ENCODE data around the gene AASS. TPM values are rescaled to one million over a fixed set of nuclear protein-coding genes. Genes with fewer than 3 reads are reported as not detected.

The AASS gene
- total RNA-seq, 1 experiment from 2014 or later: 0.91 TPM

DNA sequence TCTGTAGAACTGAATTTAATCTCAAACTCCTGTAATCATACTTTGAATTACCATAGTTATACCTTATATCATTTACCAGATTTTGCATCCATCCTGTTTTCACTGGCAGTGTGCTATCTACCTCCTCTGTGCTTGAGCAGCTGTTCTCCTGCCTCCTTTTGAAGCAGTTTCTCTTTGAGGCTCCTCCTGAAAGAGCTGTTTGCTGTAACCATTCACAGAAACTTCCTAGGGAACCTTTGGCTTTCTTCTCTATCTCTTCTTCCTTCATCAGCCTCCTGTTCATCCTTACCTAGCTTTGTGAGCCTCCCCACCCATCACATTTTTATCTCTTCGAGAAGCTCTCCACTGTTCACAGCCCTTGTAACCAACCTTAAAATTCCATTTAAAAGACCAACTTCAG lies 108.2 kb downstream of the AASS start:
- no peak for DNase-seq
- Histone ChIP-seq H3K4me2 (ENCODE audit: low read length) (no peak overlapping the region), H3F3A (ENCODE audit: low read length, unreplicated experiment) (no peaks in the 10 kb centered on the region), H3K9me2 (replicated peaks; ENCODE audit: low read length) (no peaks in the 10 kb centered on the region), H3K27ac (ENCODE audit: low read length) (no peak overlapping the region), H3K27me3 (ENCODE audit: low read length) (no peaks in the 10 kb centered on the region), H3K9me3 (ENCODE audit: low read length) (no peaks in the 10 kb centered on the region), H3K4me1 (ENCODE audit: insufficient read depth, low read length) (no peaks in the 10 kb centered on the region), H3K36me3 (ENCODE audit: low read depth, low read length) (no peaks in the 10 kb centered on the region), H3K9ac (ENCODE audit: low read length) (no peak overlapping the region), H3K4me3 (ENCODE audit: low read length) (no peak overlapping the region), H2AFZ (ENCODE audit: low read length) (no peak overlapping the region), H3K79me2 (ENCODE audit: low read length) (no peaks in the 10 kb centered on the region), H4K20me1 (ENCODE audit: low read length) (no peaks in the 10 kb centered on the region)
- ChIA-PET CTCF (no interaction called here), POLR2A (ENCODE audit: unreplicated experiment) (no interaction called here)
- intact Hi-C loops (cut with micrococcal nuclease): no loop called here
- no peak for TF ChIP-seq EZH2 (IDR thresholded peaks at IDR 0.05; ENCODE audit: low read length, unreplicated experiment)
- TF ChIP-seq, protein P1, sequence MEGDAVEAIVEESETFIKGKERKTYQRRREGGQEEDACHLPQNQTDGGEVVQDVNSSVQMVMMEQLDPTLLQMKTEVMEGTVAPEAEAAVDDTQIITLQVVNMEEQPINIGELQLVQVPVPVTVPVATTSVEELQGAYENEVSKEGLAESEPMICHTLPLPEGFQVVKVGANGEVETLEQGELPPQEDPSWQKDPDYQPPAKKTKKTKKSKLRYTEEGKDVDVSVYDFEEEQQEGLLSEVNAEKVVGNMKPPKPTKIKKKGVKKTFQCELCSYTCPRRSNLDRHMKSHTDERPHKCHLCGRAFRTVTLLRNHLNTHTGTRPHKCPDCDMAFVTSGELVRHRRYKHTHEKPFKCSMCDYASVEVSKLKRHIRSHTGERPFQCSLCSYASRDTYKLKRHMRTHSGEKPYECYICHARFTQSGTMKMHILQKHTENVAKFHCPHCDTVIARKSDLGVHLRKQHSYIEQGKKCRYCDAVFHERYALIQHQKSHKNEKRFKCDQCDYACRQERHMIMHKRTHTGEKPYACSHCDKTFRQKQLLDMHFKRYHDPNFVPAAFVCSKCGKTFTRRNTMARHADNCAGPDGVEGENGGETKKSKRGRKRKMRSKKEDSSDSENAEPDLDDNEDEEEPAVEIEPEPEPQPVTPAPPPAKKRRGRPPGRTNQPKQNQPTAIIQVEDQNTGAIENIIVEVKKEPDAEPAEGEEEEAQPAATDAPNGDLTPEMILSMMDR (conservative IDR thresholded peaks at IDR 0.05; ENCODE audit: low read depth, low read length): no peak
- TF ChIP-seq EZH2phosphoT487 (IDR thresholded peaks at IDR 0.05; ENCODE audit: borderline replicate concordance, low read length): no peak
- BruUV-seq (replicated peaks): no TSS peak
- no peak for ATAC-seq

DNA sequence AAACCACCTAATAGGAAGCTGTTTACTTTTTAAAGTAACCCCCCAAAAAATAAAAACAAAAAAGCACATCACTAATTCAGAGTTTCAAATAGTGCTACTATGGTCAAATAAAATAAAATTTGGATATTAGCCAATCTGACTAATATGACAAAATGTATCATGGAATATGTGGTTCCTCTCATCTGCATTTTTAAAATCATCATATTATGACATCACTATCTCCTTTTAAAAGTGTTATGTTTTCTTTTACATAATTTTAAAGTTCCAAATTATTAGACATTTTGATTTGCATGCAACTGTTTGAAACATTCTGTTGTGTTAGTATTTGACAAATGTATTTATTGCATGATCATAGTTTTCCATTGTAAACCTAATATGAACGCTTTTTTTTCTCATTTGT lies 110.4 kb downstream of the AASS start:
- Histone ChIP-seq H3K9me2 (replicated peaks; ENCODE audit: low read length) (no peaks in the 10 kb centered on the region), H3K4me2 (ENCODE audit: low read length) (no peak overlapping the region), H3K9me3 (ENCODE audit: low read length) (no peaks in the 10 kb centered on the region), H3F3A (ENCODE audit: low read length, unreplicated experiment) (no peaks in the 10 kb centered on the region), H3K36me3 (ENCODE audit: low read depth, low read length) (no peaks in the 10 kb centered on the region), H3K27ac (ENCODE audit: low read length) (no peak overlapping the region), H3K9ac (ENCODE audit: low read length) (no peak overlapping the region), H3K4me1 (ENCODE audit: insufficient read depth, low read length) (no peaks in the 10 kb centered on the region), H3K79me2 (ENCODE audit: low read length) (no peaks in the 10 kb centered on the region), H3K27me3 (ENCODE audit: low read length) (no peaks in the 10 kb centered on the region), H2AFZ (ENCODE audit: low read length) (no peak overlapping the region), H3K4me3 (ENCODE audit: low read length) (no peak overlapping the region), H4K20me1 (ENCODE audit: low read length) (no peaks in the 10 kb centered on the region)
- POLR2A ChIA-PET (ENCODE audit: unreplicated experiment): no interaction called here
- CTCF ChIA-PET: no interaction called here
- intact Hi-C loops (cut with micrococcal nuclease): no loop called here
- ATAC-seq (no peak), DNase-seq (no peak)
- no peak for TF ChIP-seq EZH2 (IDR thresholded peaks at IDR 0.05; ENCODE audit: low read length, unreplicated experiment)
- no peak for TF ChIP-seq EZH2phosphoT487 (IDR thresholded peaks at IDR 0.05; ENCODE audit: borderline replicate concordance, low read length)
- TF ChIP-seq, protein P1 (conservative IDR thresholded peaks at IDR 0.05; ENCODE audit: low read depth, low read length): no peak
- BruUV-seq (replicated peaks): no TSS peak

DNA sequence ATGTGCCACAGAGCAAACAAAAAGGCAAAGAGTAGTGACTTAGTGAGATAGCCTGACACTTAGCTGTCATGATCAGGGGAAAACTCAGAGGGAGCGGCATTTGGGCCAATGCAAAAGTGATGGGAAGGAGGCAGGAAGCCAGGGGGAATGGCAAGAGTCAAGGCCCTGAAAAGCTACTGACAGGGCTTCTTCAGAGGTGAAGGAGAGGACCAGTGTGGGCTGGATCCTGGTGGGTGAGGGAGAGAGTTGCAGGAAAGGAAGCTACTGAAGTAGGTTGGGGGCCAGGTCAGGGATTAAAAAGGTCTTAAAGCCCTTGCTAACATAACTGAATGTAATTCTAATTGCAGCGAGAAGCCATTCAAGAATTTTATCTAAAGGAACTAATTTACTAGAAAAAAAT lies 117.0 kb downstream of the AASS start:
- no peaks in the 10 kb centered on the region for H3K27me3 ChIP-seq (ENCODE audit: low read length)
- no peaks in the 10 kb centered on the region for H3K4me1 ChIP-seq (ENCODE audit: insufficient read depth, low read length)
- no peaks in the 10 kb centered on the region for H3K36me3 ChIP-seq (ENCODE audit: low read depth, low read length)
- H3F3A ChIP-seq (ENCODE audit: low read length, unreplicated experiment): no peaks in the 10 kb centered on the region
- H2AFZ ChIP-seq (ENCODE audit: low read length): no peak overlapping the region
- no peak overlapping the region for H3K4me3 ChIP-seq (ENCODE audit: low read length)
- ATAC-seq (no peak), DNase-seq (no peak)
- intact Hi-C loops (cut with micrococcal nuclease): no loop called here
- no peak for TF ChIP-seq EZH2phosphoT487 (IDR thresholded peaks at IDR 0.05; ENCODE audit: borderline replicate concordance, low read length)
- no peak for TF ChIP-seq EZH2 (IDR thresholded peaks at IDR 0.05; ENCODE audit: low read length, unreplicated experiment)
- TF ChIP-seq, protein P1 (conservative IDR thresholded peaks at IDR 0.05; ENCODE audit: low read depth, low read length): no peak
- H3K27ac ChIP-seq (ENCODE audit: low read length): no peak overlapping the region
- no peaks in the 10 kb centered on the region for H3K9me3 ChIP-seq (ENCODE audit: low read length)
- no peak overlapping the region for H3K9ac ChIP-seq (ENCODE audit: low read length)
- no peaks in the 10 kb centered on the region for H4K20me1 ChIP-seq (ENCODE audit: low read length)
- H3K9me2 ChIP-seq (replicated peaks; ENCODE audit: low read length): no peaks in the 10 kb centered on the region
- no TSS peak for BruUV-seq (replicated peaks)
- H3K79me2 ChIP-seq (ENCODE audit: low read length): no peaks in the 10 kb centered on the region
- ChIA-PET CTCF (no interaction called here), POLR2A (ENCODE audit: unreplicated experiment) (no interaction called here)
- H3K4me2 ChIP-seq (ENCODE audit: low read length): no peak overlapping the region

Other genes starting within 250 kb of the AASS start
- not detected in 2 replicates for gene FEZF1, start 160.5 kb upstream of the AASS start, total RNA-seq (2014; rRNA removed)